ENCODE measurements around the gene USP11. TPM values are rescaled to one million over a fixed set of nuclear protein-coding genes. Genes with fewer than 3 reads are reported as not detected.
"Not testable (repeated sequence)": the region's sequence is repeated elsewhere in the genome, so short reads cannot be mapped to it uniquely, and the experiment has no call there.

The USP11 gene
- total RNA-seq, 1 experiment from 2014 or later: 72.0 TPM

DNA sequence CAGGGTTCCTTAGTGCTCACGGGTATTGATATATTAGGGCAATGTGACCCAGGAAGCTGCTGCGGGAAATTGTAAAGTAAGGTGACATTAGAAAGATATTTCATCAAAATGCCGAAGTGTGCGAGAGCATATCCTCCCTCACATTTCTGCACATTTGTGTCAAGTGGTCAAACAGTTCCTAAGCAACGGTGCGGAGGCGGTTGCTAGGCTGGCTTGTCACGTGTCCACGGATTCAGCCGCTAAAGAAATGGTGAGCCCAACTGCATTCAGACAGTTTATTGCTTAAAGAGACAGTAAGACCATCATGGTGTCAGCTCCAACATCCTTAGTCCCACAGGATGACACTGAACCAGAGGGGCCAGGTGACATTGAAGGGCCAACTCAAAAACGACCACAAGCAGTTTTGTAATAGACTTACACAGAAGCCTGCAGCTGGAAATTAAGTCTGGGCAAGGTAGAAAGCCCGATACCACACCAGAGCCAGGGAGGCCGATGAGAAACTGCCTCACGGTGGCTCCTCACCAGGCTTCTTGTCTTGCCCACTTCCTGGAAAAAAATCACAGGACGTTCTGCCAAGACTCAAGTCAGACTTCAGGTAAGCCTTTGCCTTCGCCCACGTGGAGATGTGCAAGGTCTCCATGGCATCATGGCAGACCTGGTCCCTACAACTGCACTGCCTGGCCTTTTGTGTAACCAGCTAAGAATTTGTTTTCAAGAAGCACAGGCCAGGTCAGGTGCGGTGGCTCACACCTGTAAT is 50.4 kb downstream of the USP11 start:
- no peaks in the 10 kb centered on the region for H3K27me3 Mint-ChIP-seq (ENCODE audit: unreplicated experiment)
- H3K27ac Mint-ChIP-seq (ENCODE audit: unreplicated experiment): no peak overlapping the region
- no peak overlapping the region for H3K4me3 Mint-ChIP-seq (ENCODE audit: low read depth, unreplicated experiment)
- no peaks in the 10 kb centered on the region for H3K36me3 Mint-ChIP-seq (ENCODE audit: insufficient read depth, unreplicated experiment)
- no peak for TF ChIP-seq CTCF (IDR thresholded peaks at IDR 0.05; ENCODE audit: unreplicated experiment)
- BruUV-seq (replicated peaks): no TSS peak
- no peaks in the 10 kb centered on the region for H3K9me3 Mint-ChIP-seq (ENCODE audit: low read depth, unreplicated experiment)
- no peak for DNase-seq
- H3K4me1 Mint-ChIP-seq (ENCODE audit: low read depth, unreplicated experiment): no peaks in the 10 kb centered on the region
- CTCF ChIA-PET: no interaction called here
- intact Hi-C loops (cut with micrococcal nuclease; ENCODE audit: unreplicated experiment): no loop called here

- H3K36me3 Mint-ChIP-seq (ENCODE audit: insufficient read depth, unreplicated experiment); H3K4me1 Mint-ChIP-seq (ENCODE audit: low read depth, unreplicated experiment); H3K9me3 Mint-ChIP-seq (ENCODE audit: low read depth, unreplicated experiment); H3K27me3 Mint-ChIP-seq (ENCODE audit: unreplicated experiment); DNase-seq; H3K27ac Mint-ChIP-seq (ENCODE audit: unreplicated experiment); intact Hi-C loops (cut with micrococcal nuclease; ENCODE audit: unreplicated experiment); BruUV-seq (replicated peaks); H3K4me3 Mint-ChIP-seq (ENCODE audit: low read depth, unreplicated experiment): not testable (repeated sequence)
- CTCF ChIA-PET: interaction anchor here (1.9 kb wide), 1 partner anchor 13 kb away, joined by 7 read pairs; no protein-coding TSS in a partner anchor
- peak; percentile 12 for TF ChIP-seq CTCF (IDR thresholded peaks at IDR 0.05; ENCODE audit: unreplicated experiment)
Observed at GRCh38 chrX:47284616-47285015, 51.8 kb downstream of the USP11 start.

DNA sequence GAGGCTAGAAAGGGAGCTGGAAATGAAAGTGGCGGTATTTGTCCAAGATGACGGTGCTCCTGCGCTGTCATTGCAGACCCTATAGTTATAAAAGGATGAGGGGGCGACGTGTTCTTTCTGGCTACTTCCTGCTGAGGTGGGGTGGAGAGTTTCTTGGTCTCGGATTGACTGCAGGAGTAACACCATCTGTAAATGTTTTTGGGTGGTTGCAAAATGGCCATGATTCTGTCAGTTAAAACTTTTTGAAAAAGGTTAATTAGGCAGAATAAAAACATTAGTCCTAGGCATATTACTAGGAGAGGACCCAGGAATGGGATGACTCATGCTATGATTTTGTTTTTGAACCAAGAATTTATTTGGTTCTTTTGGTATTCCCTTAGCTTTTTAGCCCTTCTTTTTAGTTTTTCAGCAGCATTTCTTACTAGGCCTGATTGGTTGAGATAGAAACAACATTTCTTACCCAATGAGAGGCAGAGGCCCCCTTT is 53.1 kb downstream of the USP11 start:
- Mint-ChIP-seq H3K27ac (ENCODE audit: unreplicated experiment) (no peak overlapping the region), H3K27me3 (ENCODE audit: unreplicated experiment) (no peaks in the 10 kb centered on the region), H3K36me3 (ENCODE audit: insufficient read depth, unreplicated experiment) (no peaks in the 10 kb centered on the region), H3K4me1 (ENCODE audit: low read depth, unreplicated experiment) (no peaks in the 10 kb centered on the region), H3K4me3 (ENCODE audit: low read depth, unreplicated experiment) (no peak overlapping the region), H3K9me3 (ENCODE audit: low read depth, unreplicated experiment) (no peaks in the 10 kb centered on the region)
- CTCF ChIA-PET: interaction anchor here (1.9 kb wide), 1 partner anchor 12 kb away, joined by 7 read pairs; no protein-coding TSS in a partner anchor
- no peak for DNase-seq
- intact Hi-C loops (cut with micrococcal nuclease; ENCODE audit: unreplicated experiment): no loop called here
- BruUV-seq (replicated peaks): no TSS peak
- TF ChIP-seq CTCF (IDR thresholded peaks at IDR 0.05; ENCODE audit: unreplicated experiment): no peak

GRCh38 chrX:47293106-47293505 is 60.3 kb downstream of the USP11 start:
- TF ChIP-seq CTCF (IDR thresholded peaks at IDR 0.05; ENCODE audit: unreplicated experiment): no peak
- no TSS peak for BruUV-seq (replicated peaks)
- H3K9me3 Mint-ChIP-seq (ENCODE audit: low read depth, unreplicated experiment): peaks cover 5% of the 10 kb centered on the region
- no peaks in the 10 kb centered on the region for H3K27me3 Mint-ChIP-seq (ENCODE audit: unreplicated experiment)
- CTCF ChIA-PET: no interaction called here
- peaks cover 11% of the 10 kb centered on the region for H3K36me3 Mint-ChIP-seq (ENCODE audit: insufficient read depth, unreplicated experiment)
- no peak for DNase-seq
- H3K4me3 Mint-ChIP-seq (ENCODE audit: low read depth, unreplicated experiment): no peak overlapping the region
- intact Hi-C loops (cut with micrococcal nuclease; ENCODE audit: unreplicated experiment): no loop called here
- no peak overlapping the region for H3K27ac Mint-ChIP-seq (ENCODE audit: unreplicated experiment)
- peaks cover 18% of the 10 kb centered on the region for H3K4me1 Mint-ChIP-seq (ENCODE audit: low read depth, unreplicated experiment)
